ENCODE results near the gene BANK1.
"Not testable (repeated sequence)": the region's sequence is repeated elsewhere in the genome, so short reads cannot be mapped to it uniquely, and the experiment has no call there.

Gene BANK1

DNA sequence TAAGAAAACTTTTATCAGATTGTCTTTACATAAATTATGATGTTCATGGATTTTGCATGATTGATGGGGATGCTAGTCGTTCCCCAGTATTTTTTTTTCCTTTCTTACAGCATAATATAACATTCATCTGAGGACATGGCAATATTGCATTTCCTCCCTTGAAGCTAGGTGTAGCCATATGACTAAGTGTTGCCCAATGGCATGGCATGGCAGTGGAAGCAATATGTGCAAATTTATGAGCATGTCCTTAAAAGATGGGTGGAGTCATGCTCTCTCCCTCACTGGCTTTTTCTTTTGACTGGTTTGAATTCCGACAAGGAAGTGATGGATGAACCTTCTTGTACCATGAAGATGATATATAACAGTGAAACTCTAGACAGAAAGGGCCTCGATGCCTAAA lies 96.3 kb downstream of the BANK1 start:
- DNase-seq (ENCODE audit: low read depth in 1 of 2, low spot score in 1 of 2): no peak

DNA sequence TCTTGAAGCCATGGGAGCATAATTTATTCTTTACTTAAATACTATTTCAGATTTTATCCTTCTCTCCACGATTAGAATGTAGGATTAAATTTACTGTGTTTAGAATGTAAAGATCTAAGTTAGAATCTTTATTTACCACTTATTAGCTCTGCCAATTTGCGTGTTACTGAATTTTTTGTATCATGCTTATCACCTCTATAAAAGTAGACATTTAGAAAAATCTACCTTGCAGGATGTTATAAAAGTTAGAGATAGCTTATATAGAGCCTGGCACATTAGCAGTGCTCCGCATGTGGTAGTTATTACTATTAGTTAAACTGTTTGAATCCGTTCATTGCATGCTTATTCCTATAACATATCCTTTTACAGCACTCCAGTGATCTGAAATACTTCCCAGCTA lies 97.9 kb downstream of the BANK1 start:
- no peak for DNase-seq (ENCODE audit: low read depth in 1 of 2, low spot score in 1 of 2)

DNA sequence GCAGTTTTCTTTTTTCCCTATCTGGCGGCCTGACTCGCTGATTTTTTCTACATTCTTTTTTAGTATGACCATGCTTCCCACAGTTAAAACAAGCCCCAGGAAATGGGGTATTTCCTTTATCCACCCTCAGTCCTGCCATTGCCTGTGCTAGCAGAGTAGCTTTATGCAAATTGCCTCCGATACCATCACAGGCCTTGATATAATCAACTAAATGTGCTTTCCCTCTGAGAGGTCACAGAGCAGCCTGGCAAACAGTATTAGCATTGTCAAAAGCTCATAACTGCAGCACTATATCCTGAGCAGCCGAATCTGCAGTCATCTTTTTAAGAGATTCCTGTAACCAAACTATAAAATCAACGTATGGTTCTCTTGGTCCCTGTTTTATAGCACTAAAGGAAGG lies 115.0 kb downstream of the BANK1 start:
- DNase-seq (ENCODE audit: low read depth in 1 of 2, low spot score in 1 of 2): not testable (repeated sequence)

DNA sequence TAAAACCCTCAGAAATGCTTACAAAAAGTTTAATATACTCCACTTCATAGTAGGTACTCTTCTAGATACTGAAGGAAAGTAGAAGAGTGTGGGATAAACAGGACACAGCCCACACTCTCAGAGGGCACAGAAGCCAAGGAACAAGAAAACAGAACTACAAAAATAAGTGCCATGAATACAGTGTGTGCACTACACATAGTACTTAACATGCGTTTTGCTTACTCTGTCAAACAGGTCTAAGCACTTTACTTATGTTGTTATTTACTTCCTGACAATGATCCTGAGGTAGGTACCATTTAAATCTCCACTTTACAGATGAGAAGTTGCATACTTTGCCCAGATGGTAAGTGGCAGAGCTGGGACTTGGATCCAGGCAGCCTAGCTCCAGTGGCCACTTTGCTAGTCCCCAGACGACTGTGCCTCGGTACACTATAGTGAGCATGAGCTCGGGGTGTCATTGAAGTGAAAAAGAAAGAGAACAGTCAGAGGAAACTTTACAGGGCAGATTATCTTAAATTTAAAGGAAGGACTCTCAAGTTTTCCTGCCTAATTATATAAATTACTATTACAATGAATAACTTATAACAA lies 120.3 kb downstream of the BANK1 start:
- DNase-seq (ENCODE audit: low read depth in 1 of 2, low spot score in 1 of 2): no peak

DNA sequence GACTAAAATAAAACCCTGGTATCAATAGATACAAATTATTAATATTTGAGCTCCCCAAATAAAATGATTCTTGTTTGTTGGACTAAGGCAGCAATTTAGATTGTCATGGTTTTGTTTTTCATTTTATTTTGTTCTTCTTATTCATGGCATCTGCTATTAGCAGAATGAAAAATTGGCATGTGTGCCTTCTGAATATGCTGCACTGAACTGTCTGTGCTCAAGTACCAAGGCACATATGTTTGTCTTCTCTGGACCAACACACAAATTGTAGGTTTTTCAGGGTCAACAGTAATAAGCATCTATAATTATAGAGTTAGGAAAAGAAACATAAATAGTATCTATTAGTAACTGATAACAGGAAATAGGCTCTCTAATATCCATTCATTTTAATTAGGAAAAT lies 121.1 kb downstream of the BANK1 start:
- no peak for DNase-seq (ENCODE audit: low read depth in 1 of 2, low spot score in 1 of 2)

DNA sequence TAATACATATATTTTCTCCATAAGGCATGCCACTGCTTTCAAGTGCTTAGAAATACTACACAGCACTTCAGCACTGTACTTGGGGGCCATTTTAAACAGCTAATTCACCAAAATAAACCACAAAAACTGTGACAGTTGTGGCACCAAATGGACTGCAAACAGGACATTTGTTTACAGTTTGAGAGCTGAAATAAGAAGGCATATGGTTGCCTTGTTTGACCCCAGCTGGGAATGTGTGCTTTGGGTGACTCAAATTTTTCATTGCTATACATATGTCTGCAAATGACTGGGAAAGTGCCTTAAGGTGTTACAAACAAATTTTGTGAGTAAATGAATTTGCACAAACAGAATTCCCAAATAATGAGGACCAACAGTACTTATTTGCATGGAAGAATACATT lies 124.2 kb downstream of the BANK1 start:
- no peak for DNase-seq (ENCODE audit: low read depth in 1 of 2, low spot score in 1 of 2)

GRCh38 chr4:101919373-101919977 lies 128.9 kb downstream of the BANK1 start:
- DNase-seq (ENCODE audit: low read depth in 1 of 2, low spot score in 1 of 2): no peak

GRCh38 chr4:101921370-101921769 lies 130.8 kb downstream of the BANK1 start:
- no peak for DNase-seq (ENCODE audit: low read depth in 1 of 2, low spot score in 1 of 2)

DNA sequence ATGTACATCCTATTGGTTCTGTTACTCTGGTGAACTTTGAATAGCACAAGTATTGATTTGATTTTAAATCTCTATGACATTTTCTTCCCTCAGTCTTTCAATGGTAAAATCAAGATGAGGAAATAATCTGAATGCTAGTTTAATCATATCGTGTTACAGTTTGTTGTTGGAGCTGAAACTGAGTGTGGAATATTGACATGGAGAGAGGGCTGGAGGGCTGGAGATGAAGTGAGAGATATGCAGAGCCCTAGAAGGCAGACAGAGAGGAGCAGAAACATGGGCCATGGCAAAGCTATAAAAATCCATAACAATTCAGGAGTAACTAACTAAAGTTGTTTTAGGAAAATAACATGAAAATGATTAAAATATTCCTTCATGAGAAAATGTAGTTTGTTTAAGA lies 141.1 kb downstream of the BANK1 start:
- DNase-seq (ENCODE audit: low read depth in 1 of 2, low spot score in 1 of 2): no peak

GRCh38 chr4:101933855-101934254 lies 143.3 kb downstream of the BANK1 start:
- no peak for DNase-seq (ENCODE audit: low read depth in 1 of 2, low spot score in 1 of 2)

- no peak for DNase-seq (ENCODE audit: low read depth in 1 of 2, low spot score in 1 of 2)
These were observed 148.3 kb downstream of the BANK1 start for GRCh38 chr4:101938836-101939235.

- DNase-seq (ENCODE audit: low read depth in 1 of 2, low spot score in 1 of 2): no peak
These were observed 151.4 kb downstream of the BANK1 start for GRCh38 chr4:101941816-101942358.

- no peak for DNase-seq (ENCODE audit: low read depth in 1 of 2, low spot score in 1 of 2)
These were observed 152.4 kb downstream of the BANK1 start for GRCh38 chr4:101942891-101943290.

DNA sequence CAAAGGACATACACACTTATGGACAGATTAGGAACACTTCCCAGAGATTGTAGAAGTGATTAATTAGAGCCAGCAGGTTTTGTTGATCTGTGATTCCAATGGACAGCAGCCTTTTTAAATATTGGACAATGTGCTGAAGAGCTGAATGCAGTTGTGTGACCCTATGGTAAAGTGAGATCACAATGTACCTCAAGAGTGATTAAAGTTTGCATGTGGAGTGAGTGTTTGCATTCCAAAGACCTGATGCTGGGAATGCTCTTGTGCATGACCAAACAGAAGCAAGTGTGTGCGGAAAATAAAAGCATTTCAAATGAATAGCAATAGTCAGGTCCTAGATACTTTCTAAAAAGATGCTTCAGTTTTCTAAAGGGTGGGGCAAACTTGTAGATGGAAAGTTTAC lies 154.1 kb downstream of the BANK1 start:
- DNase-seq (ENCODE audit: low read depth in 1 of 2, low spot score in 1 of 2): no peak

GRCh38 chr4:101948055-101948454 lies 157.5 kb downstream of the BANK1 start:
- DNase-seq (ENCODE audit: low read depth in 1 of 2, low spot score in 1 of 2): no peak

DNA sequence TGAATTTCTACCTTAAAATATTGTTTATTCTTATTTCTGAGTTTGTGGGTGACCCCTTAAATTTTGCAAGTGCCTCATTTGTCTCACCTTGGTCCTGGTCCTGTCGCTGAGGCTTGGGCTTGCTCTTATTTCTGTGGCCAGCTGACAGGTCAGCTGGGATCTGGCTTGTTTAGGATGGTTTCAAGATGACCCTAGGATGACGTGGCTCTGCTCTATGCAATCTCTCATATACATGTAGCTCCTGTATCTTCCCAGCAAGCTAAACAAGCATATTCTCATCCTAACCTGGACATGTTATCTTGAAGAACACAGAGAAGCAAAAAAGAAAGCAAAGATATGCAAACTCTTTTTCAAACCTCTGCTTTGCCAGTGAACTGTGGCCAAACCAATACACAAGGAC lies 158.4 kb downstream of the BANK1 start:
- DNase-seq (ENCODE audit: low read depth in 1 of 2, low spot score in 1 of 2): no peak

- DNase-seq (ENCODE audit: low read depth in 1 of 2, low spot score in 1 of 2): no peak
These were observed 159.9 kb downstream of the BANK1 start for GRCh38 chr4:101950258-101950979.

GRCh38 chr4:101952985-101953384 lies 162.5 kb downstream of the BANK1 start:
- DNase-seq (ENCODE audit: low read depth in 1 of 2, low spot score in 1 of 2): no peak

GRCh38 chr4:101953949-101954348 lies 163.4 kb downstream of the BANK1 start:
- DNase-seq (ENCODE audit: low read depth in 1 of 2, low spot score in 1 of 2): no peak

DNA sequence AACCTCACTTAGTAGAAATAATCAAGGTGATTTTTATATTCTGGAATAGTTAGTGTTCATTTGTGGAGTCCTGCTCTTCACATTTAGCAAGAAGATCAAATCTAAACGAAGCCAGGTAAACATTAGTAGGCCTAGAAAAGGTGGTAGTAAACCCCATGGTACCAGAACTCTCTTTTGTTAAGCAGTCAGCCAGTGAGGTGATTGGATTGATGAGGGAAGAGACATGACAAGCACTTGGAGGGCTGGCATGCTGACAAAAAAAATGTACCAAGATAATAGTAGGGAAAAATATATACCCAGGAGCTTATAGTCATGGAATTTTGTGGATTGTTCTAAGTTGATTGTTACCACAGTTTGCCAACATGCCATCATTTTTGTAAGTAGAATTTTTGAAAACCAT lies 163.8 kb downstream of the BANK1 start:
- DNase-seq (ENCODE audit: low read depth in 1 of 2, low spot score in 1 of 2): no peak

DNA sequence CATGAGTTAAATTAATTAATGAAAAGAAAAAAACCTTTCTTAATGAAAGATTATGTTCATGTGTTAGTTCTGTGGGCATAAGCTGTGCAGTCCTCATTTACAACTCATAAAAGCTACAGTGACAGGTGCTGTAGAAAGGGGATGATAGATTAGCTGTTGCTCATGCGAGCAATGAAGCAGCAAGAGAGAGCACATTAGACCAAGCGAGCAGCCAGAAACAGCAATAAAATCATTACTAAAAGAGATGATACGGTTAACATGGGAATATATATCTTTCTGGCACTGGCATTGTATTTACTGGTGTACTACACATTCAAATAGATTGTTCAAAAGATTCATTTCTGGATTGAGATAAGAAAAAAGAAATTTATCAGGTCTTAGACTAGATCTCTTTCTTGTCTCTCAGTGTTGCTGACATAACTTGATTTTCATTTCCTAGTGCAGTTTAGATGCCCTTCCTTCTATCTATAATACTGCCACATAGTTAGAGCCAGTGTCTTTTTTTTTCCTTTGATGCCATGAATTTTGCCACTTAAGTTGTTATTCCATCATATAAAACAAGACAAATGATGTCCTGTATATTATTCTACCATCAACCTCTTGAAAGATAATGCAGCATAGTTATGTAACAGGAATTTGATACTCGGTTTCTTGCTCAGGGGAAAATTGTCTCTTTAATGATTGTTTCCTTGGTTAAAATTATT lies 164.6 kb downstream of the BANK1 start:
- DNase-seq (ENCODE audit: low read depth in 1 of 2, low spot score in 1 of 2): no peak

All from stimulated activated CD4-positive, alpha-beta T cell treated with anti-CD3 and anti-CD28 coated beads, Interleukin-15, amount 100 ng/mL, for 1 hour (primary cell).